ENCODE results near the gene EIF3K. TPM values are rescaled to one million over a fixed set of nuclear protein-coding genes. Genes with fewer than 3 reads are reported as not detected.

EIF3K gene
- total and polyA plus RNA-seq, 2 of the 13 experiments (the other 11 are each of a cell fraction or from before 2014, with no cell fraction given) = 179 to 258 TPM

- H3K4me1 ChIP-seq (ENCODE audit: insufficient read depth, low read length) = no peaks in the 10 kb centered on the region
- no peak overlapping the region for H3K27ac ChIP-seq (ENCODE audit: extremely low read length, insufficient read depth, low read length)
- no peak overlapping the region for H2AFZ ChIP-seq (ENCODE audit: low read length)
- FAIRE-seq = no peak
- no TSS peak for BruUV-seq (replicated peaks)
- CTCF ChIA-PET (ENCODE audit: low intra/inter-chr PET ratio, low total read pairs) = no interaction called here
- no peak overlapping the region for H3K9ac ChIP-seq (ENCODE audit: insufficient read depth, low read depth, low read length)
- DNase-seq (ENCODE audit: low spot score) = no peak
- ATAC-seq = no peak
- H4K20me1 ChIP-seq (ENCODE audit: insufficient read depth, low read length) = no peaks in the 10 kb centered on the region
- intact Hi-C loops (cut with micrococcal nuclease; ENCODE audit: unreplicated experiment) (no loop called here), in situ Hi-C loops (cut with HindIII; ENCODE audit: extremely low pct_ligation_motif_present, low pct_unique_long_range_greater_than_20kb) (no loop called here)
- 8% methylated on average over 4 of the region's 4 CpGs for WGBS (ENCODE audit: low lambda C conversion rate)
- no peak overlapping the region for H3K4me2 ChIP-seq (ENCODE audit: low read depth, low read length)
- no peaks in the 10 kb centered on the region for H3K36me3 ChIP-seq (replicated peaks in 1 of 2; ENCODE audit: control insufficient read depth in 1 of 2, insufficient read depth in 2 of 2, low read length in 2 of 2)
- no peaks in the 10 kb centered on the region for H3K9me3 ChIP-seq (ENCODE audit: low read length)
- H3K79me2 ChIP-seq (ENCODE audit: insufficient read depth, low read length) = no peaks in the 10 kb centered on the region
- POLR2A ChIA-PET = no interaction called here
- no peaks in the 10 kb centered on the region; a peak in 3 of 5 replicates for H3K27me3 ChIP-seq (ENCODE audit: control insufficient read depth in 1 of 2, insufficient read depth in 2 of 2, low read length in 2 of 2)
- H3K4me3 ChIP-seq (replicated peaks in 1 of 3; ENCODE audit: insufficient read depth in 1 of 3, low read depth in 2 of 3, low read length in 3 of 3) = no peak overlapping the region
- TF ChIP-seq E2F1 (CRISPR knock-in tag; IDR thresholded peaks at IDR 0.05) = no peak
- TF ChIP-seq ZNF616 (CRISPR knock-in tag; IDR thresholded peaks at IDR 0.05; ENCODE audit: low read depth) = no peak
- no peak for TF ChIP-seq NFRKB (IDR thresholded peaks at IDR 0.05)
- TF ChIP-seq ZNF383 (CRISPR knock-in tag; IDR thresholded peaks at IDR 0.05; ENCODE audit: borderline replicate concordance) = no peak
- TF ChIP-seq SMARCC2 (IDR thresholded peaks at IDR 0.05) = no peak
- no peak for TF ChIP-seq NBN (conservative IDR thresholded peaks at IDR 0.05)
- no peak for TF ChIP-seq CTCF (CRISPR knock-in tag; IDR thresholded peaks at IDR 0.05)
- TF ChIP-seq ONECUT2 (CRISPR knock-in tag; IDR thresholded peaks at IDR 0.05) = no peak
- TF ChIP-seq, protein P1, sequence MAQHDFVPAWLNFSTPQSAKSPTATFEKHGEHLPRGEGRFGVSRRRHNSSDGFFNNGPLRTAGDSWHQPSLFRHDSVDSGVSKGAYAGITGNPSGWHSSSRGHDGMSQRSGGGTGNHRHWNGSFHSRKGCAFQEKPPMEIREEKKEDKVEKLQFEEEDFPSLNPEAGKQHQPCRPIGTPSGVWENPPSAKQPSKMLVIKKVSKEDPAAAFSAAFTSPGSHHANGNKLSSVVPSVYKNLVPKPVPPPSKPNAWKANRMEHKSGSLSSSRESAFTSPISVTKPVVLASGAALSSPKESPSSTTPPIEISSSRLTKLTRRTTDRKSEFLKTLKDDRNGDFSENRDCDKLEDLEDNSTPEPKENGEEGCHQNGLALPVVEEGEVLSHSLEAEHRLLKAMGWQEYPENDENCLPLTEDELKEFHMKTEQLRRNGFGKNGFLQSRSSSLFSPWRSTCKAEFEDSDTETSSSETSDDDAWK (CRISPR knock-in tag; IDR thresholded peaks at IDR 0.05) = no peak
- TF ChIP-seq TAF1 (CRISPR knock-in tag; IDR thresholded peaks at IDR 0.05) = no peak
These were observed 35.0 kb upstream of the EIF3K start for GRCh38 chr19:38583985-38584305.

All from HepG2 (cell line).